NOMO-1 treated with DMSO at 0.1 percent for 48 hours (cell line): Measurements from ENCODE around the gene TAOK1.

Experiments
- DNase-seq: peaks from one replicate; lab custom pipeline; 2025; ENCODE audit not compliant: unreplicated experiment; lab: John Stamatoyannopoulos, UW

TAOK1 gene

DNA sequence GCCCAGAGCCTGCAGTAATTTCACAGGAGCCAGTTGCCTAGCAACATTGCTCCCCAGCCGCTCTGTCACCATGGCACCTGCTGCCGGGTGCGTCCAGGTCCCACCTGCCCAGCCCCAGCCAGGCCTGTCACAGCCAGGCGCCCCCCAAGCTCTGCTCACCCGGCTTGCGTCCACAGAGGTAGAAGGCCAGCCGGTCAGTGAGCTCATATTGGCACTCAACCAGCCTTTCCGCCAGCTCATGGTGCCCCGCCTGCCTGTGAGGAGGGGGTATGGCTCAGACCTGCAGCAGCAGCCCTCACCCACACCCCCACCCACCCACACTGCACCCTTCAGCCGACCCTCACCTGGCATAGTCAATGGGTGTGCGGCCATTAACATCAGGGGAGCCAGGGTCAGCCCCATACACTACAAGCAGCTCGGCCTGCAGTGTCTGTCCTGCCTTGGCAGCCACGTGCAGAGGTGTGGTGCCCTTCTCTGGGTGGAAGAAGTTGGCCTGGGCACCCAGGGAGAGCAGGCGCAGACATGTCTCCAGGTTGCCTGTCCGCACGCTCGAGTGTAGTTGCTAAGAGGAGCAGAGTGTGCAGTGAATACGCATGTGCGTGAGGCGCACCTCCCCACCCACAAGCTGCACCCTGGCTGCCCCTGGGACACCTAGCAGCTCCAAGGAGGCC is 191.6 kb downstream of the TAOK1 start:
- no peak for DNase-seq

DNA sequence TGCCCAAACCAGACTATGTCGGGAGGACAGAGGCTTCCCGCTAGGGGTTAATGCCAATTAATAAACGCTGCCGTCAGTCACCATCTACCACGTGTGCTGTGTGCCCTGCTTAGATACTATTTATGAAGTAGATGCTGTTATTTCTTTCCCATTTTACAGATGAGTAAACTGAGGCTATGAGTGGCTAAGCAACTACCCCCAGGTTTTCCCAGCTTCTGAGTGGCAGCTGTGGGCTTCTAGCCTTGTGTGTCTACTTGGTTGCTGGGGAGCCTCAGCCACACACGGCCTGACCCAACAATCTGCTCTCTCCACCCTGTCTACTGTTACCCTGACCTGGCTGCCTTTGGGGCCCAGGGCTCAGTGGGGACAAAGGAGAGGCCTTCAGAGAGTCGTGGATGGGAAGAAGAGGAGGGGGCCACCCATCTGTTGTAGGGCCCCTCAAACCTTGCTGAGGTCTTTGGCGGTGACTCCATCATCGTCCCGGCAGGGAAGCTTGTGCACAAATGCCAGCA is 192.1 kb downstream of the TAOK1 start:
- no peak for DNase-seq

DNA sequence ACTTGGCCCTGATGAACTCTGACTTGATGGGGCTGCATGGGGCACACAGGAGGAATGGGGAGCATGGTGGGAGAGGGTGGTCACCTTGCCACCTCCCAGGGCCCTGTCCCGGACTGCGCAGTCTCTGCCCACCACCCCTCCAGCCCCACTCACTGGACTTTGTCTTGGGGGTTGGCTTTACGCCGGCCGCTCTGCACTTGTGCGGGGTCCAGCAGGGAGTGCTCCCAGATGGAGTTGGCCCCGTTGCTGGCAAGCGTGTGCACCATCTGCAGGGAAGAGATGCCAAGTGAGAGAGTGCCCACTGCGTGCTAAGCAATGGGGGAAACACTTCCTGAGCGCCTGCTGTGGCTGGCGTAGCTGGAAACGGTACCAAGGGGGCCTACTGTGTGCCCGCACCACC is 192.6 kb downstream of the TAOK1 start:
- no peak for DNase-seq

DNA sequence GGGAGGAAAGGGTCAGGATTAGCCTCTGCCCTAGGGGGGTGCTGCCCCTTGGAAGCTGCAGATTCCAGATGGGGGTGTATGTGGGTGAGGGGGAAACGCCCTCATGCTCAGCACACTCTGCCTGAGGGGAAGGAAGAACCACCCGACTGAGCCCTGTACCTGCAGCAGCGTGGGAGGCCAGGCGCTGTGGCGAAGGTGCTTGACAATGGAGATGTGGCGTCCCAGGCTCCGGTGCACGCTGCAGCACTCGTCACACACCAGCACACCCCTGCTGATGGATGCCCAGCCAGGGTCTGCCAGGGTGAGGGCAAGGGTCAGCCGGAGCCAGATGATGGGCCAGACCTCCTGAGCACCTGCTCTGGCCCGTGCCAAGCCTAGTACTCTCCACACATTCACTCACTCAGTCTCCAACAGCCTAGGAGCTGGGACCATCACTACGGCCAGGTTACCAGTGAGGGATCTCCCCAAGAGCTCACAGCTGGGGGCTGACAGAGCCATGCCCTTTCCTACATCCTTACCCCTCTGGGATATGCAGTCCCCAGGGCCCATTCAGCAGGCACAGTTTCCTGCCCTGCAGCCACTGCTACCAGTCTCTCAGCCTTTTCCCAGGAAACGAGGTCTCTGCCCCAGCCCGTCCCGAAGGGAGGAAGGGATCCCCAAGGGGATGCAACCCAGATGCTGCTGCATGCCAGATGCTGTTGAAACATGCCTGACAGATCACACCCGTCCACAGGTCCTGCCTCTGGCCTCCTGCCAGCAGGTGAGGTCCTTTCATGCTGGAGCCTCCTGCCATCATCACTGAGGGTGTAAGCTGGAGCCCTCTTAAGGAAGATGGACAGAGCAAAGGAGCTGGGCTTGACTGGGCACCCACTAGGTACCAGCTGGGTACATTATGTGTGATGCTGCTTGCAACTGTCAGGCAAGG is 193.4 kb downstream of the TAOK1 start:
- no peak for DNase-seq

DNA sequence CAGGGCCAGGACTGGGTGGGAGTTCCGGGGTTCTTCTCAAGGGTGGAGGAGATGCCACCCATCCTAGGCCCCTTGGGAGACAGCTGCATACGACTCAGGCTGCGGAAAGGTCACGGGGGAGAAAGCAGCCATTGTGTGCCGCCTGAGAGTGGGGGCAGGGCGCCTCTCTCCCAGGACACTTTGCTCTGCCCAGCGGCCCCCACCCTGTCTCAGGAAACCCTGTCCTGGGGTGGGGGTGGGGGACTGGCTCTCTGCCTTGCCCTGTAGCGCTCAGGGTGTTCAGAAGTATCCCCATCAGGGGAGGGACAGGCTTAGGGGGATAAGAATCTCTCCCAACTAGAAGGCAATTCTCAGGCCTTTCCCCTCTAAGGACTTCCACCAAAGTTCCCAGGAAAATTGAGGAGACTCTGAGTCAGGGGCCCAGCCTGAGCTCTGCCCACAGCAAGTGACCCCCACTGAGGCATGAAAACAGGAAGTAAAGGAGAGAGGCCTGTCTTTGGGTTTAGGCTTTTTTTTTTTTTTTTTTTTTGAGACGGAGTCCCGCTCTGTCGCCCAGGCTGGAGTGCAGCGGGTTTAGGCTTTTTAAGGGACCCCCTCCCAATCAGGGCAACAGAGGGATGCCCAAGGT is 194.4 kb downstream of the TAOK1 start:
- no peak for DNase-seq

DNA sequence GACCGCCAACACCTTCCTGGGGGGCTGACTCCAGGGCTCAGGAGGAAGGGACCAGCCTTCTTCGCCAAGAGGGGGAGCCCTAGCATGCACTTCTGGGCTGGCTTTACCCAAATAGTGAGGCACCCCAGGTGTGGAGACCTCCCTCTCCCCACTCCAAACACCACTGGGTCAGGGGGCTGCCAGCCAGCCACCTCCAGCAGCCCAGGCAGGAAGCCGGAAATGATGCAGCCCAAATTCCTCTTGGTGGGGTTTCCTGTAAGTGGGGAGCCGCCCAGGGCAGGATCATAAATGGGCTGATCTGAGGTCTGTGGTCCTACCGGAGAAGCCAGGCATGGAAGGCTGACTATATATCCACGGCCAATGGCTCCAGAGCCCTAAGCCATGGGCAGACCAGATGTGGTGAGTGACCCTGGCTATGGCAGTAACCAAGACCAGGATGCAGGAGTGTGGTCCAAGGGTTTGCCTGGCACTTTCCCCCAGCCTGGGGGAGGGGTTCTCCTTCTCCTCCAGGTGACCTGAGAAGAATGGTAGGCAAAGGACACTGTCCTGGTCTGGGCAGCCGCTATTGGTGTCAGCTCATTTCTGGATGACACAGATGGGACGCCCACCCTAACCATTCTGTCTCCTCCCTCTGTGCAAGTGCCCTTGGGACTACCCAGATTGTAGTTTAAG is 195.1 kb downstream of the TAOK1 start:
- DNase-seq: no peak

DNA sequence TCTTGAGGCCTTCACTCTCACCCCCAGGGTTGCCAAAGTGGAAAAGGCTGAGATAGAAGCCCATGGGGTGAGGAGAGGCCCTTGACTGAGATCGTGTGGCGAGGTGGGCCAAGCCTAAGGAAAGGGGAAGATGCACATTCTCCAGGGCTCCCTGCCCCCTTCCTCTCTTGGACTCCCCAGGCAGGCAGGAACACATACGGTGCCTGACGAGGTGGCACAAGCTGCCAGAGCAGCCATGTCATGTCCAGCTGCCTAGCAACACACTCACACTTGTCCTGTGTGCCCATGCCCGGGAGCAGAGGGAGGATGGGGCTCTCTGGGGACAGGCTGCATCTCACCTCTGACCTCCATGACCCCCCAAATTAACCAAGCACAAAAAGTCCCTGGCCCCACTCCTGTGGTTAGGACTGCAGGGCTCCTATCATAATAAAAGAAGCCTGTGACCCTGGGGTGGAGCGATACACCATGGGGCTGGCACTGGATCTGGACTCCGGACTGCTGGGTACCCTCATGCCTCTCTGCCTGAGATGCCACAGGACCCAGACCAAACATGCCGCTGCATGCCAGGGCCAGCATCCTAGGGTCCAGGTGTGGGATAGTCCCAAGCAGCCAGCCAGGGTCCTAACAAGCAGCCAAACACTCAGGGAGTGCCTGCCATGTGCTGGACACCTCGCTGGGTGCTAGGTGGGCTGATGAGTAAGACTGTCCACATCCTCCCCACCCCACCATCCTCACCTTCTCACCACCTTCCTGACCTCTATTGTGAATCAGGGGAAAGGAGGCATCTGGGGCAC is 196.7 kb downstream of the TAOK1 start:
- no peak for DNase-seq

DNA sequence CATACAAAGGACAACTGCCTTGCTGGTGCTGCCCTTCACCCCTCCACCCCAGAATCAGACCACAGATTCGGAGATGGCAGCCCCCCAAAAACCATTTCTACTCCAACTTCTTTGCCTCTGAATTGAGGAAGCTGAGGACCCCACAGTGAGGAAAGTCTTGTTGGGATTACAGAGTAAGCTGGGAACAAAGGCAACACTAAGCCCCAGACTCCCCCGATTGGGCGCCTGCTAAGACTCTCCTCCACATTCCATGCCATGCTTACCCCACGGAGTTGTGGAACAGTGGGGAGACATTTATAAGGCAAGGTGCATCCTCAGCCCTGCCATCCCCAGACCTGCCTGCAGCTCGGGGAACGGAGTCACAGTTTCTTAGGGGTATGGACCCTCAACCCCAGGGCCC is 197.4 kb downstream of the TAOK1 start:
- no peak for DNase-seq

DNA sequence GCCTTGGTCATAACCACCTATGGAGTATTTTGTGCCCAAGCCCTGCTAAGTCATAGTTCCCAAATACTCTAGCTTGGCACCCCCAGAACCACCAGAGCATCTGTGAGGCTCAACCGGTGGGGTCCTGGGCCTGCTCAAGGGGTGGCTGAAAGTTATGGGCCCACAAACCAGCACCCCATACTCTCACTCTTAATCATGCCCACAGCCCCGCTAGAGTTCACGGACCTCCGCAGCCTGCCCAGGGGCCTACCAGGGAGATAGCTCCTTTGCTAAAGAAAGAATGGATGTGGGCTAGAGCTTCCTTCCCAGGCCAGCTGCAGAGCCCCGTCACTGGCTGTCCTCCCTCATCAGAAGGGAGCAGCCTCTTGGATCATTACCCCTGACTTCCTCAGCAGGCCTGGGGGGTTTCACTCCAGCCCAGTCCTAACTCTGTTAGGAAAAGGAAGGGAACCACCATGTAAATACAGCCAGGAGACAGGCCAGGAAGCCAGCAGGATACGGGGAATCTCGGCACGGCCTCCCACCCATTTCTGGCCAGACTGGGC is 197.9 kb downstream of the TAOK1 start:
- DNase-seq: no peak

DNA sequence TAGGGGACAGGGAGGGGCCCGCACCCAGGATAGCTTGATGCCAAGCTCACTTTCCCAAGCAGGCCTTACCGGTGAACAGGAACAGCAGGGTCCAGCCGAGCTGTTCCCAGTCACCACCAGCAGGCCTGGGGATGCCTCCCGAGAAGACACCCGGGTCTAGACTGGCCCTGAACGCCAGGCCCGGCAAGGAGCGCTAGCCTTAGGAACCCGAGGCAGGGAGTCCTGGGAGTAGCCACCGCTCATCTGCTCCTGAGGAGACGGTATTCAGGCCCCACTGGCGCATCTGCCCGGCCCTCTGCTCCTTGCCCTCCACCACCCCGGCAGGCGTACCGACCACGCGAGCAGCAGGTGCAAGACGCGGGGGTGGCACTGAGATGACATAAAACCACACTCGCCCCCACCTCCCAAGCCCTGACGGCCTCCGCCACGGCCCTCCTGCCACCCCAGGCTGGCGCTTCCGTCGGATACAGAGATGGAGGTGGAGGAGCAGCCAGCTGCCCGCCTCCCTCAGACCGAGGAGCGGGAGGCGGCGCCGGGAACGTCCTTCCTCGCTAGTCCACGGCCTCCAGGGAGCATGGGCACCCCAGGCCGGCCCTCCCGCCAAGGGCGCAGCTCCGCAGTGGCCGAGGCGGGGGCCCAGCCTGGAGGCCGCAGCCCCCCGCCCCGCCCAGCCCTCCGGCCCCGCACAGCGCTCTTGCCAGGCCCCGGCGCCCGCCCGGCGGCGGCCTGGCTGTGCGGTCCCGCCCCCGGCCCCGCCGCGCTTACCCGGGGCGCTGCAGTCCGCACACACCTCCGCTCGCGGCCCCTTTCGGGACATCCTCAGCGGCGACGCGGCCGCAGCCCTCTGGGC is 198.6 kb downstream of the TAOK1 start:
- DNase-seq: no peak

DNA sequence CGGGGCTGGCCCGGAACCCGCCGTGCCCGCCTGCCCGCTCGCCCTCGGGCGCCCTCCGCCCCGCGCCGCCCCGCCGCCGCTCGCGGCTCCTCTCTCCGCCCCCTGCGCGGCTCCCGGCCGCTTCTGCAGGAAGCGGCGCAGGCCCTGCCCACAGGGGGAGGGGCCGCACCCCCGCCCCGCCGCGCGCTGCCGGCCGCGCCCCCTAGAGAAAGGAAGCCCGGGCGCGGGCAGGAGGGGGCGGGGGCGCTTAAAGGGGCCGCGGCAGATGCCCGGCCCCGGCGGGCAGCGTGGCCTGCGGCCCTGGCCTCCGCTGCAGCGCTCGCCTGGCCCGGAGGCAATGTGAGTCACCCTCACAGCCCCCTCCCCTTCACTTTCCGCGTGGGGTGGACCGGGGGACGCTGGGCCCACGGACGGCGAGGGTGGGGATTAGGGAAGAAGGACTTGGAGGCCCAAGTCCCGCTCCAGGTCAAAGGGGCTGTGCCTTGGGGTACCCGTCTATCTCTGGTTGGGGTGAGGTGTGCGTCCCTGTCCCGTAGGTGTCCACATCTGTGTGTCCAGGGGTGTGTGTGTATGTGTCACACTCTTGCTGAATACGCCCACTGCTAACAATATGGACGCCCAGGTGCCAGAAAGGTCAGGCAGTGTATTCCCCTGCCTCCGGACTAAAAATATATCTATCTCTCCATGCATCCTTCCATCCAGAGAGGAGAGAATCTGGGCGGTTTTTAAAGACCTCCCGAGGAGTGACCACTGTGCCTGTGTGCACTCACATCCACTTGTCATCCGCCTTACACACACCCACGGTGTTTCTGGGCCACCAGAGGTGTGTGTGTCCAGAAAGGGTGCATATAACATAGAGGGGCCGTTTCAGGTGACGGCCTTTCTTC is 199.6 kb downstream of the TAOK1 start, which contains the start of gene GIT1:
Gene GIT1, minus strand, starts transcription at position 125 of the 887 bp plus-strand sequence. CDS start 270 bp downstream, outside the sequence.
- peak; percentile 67 for DNase-seq

DNA sequence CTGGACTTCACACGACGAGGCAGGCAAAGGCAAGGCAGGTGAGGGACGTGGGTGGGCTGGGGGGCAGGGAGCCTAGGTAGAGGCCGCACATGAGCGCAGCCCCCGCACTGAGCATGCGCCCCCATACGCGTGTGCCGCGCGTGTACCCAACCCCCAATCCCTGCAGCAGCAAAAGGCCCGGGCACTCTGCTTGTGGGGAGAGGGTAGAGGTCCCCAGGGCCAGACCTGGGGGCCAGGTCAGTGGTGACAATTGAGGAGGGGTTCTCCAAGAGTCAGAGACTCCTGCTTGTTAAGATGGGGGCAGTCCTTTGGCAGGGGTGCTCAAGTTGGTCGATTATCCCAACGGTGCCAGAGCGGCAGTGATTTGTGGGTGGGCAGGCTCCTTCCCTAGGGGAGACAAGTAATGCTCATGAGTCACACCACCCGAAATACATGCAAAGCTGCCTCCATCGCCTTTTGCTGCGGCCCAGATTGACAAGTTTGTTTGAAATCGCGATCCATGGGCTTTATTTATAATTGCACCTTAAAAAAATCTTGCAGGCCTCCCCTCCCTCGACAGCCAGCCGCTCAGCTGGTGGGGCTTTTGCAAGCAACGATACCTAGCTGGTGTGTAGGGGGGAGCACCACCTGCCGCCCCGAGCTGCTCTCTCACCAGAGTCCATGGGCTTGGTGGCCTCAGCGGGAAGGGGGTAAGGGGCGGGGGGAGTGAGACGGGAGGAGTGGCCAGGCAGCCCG is 200.4 kb downstream of the TAOK1 start:
- DNase-seq: no peak

DNA sequence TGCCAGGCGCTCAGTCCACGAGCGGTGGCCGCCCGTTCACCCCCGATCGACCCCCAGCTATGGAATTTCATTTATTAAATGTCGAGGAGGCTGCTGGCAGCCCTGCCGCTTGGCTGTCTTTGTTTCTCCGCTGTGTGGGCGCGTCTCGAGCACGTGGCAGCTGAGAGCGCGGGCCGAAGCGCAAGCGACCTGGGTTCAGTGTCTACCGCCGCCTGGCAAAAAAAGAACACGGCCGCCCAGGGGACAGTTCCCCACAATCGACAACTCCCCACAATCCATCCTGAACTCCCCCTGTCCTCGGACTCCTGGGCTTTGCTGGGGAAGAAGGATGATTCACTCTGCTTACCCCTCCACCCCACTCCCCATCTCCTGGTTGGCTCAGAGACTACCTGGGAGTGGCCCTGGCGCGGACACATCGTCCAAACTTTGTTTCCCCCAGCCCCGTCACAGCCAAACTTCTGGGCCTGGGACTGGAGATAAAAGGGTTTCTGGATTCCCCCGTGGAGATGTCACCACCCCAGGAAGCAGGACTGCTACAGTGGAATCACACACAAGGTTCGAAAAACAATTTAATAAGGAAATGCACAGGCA is 201.1 kb downstream of the TAOK1 start:
- no peak for DNase-seq

DNA sequence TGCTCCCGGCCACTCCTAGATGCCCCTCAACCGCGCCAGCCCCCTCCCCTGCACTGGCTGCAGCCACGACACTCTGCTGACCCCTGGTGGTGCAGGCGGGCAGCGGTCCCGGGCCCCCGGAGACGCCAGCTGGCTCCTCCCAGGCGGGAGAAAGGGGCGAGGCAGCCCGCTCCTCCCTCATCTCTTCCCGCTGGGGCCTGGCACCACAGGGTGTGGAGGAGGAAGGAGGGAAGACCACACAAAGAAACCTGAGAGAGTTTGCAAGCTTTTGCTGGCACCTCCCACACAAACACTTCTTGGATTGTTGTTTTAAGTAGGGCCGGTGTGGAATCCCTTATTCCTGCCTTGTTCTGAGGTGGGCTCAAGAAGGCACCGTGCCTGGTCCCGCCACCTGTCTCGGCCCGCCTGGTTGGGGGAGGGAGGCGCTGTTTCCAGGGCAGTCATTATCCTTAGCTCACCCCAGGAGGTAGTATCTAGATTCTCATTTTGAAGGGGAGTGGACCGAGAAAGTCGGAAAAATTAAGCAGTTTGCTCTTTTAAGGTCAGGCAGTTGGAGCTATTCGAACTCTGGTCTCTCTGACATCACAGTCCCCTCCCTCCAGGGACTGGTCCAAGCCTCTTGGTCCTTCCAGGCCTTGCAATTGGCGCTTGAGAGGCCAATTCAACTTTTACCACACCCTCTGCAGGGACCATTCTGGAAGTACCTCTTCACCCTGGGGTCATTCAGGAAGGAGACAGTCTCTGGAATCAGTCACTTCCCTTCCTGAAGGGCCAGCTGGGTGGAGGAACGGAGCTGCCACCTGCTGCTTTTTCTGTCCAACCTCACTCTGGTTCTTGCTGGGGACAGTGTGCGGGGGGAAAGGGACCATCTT is 201.8 kb downstream of the TAOK1 start:
- DNase-seq: peak; percentile 58

DNA sequence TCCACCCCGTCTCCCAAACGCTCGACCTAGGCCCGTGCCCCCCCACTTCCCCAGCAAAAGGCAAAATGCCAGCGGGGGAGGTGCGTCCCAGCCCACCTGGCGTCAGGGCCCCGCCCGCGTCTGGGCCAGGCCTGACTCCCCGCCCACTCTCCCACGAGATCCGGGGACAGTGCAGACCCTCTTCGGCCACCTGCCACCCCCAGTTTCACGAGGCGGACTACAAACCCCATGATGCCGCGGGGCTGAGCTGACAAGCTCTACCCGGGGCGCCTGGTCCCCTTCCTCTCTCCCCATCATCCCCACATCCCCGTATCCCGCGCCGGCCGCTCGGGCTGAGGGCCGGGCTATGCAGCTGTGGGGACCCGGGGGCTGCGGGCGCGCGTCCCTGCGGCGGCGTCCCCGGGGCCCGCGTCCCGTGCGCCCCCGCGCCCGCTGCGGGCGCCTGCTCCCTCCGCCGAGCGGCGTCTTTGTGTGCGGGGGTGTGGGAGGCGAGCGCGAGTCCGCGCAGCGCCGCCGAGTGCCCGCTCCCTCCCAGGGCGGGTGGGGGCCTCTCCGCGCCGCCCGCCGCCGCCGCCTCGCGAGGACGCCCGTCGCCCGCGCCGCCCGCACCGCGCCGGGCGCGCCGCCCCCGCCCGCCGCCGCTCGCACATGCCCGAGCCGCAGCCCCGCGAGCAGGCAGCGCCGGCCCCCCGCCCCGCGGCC is 202.8 kb downstream of the TAOK1 start, which contains the start of gene ANKRD13B:
Gene ANKRD13B, plus strand, starts transcription at position 283 of the 702 bp plus-strand sequence. CDS start 490 bp downstream, outside the sequence.
- DNase-seq: no peak
